Neural cell (in vitro differentiated cells): ENCODE results near the gene RNF103.

Experiments
- CTCF ChIP-seq: fragments of 450-650 bp; IDR thresholded peaks from 2 replicates; pipeline ENCODE4 v1.5.1; 2014; ENCODE audit warnings: antibody characterized with exemption, mild to moderate bottlenecking, moderate library complexity; ENCODE audit not compliant: poor library complexity, severe bottlenecking
- EP300 ChIP-seq: fragments of 450-650 bp; conservative IDR thresholded peaks from 2 replicates; pipeline ENCODE4 v1.6.1; 2014; ENCODE audit warnings: antibody characterized with exemption, mild to moderate bottlenecking, moderate library complexity; ENCODE audit not compliant: poor library complexity, severe bottlenecking
- EZH2 ChIP-seq: fragments of 200-600, 300-800 bp; shearing (Covaris generic), sonication (generic); IDR thresholded peaks from 2 replicates; pipeline ENCODE4 v1.6.1; 2014; ENCODE audit warnings: antibody characterized with exemption, low read length, borderline replicate concordance, mild to moderate bottlenecking; ENCODE audit not compliant: insufficient read depth, poor library complexity, severe bottlenecking
- RAD21 ChIP-seq: fragments of 450-650 bp; conservative IDR thresholded peaks from 2 replicates; pipeline ENCODE4 v1.6.1; 2014; ENCODE audit warnings: antibody characterized with exemption, mild to moderate bottlenecking, moderate library complexity
- TAF1 ChIP-seq: IDR thresholded peaks from 2 replicates; pipeline ENCODE4 v1.6.1; 2012; ENCODE audit warnings: low read depth
- TF ChIP-seq, protein P1 (sequence below): IDR thresholded peaks from 2 replicates; pipeline ENCODE4 v1.6.1; 2012; ENCODE audit warnings: borderline replicate concordance

- TF ChIP-seq EP300 = no peak
- TF ChIP-seq CTCF = no peak
- TF ChIP-seq RAD21 = no peak
- TF ChIP-seq EZH2 = no peak
- TF ChIP-seq, protein P1, sequence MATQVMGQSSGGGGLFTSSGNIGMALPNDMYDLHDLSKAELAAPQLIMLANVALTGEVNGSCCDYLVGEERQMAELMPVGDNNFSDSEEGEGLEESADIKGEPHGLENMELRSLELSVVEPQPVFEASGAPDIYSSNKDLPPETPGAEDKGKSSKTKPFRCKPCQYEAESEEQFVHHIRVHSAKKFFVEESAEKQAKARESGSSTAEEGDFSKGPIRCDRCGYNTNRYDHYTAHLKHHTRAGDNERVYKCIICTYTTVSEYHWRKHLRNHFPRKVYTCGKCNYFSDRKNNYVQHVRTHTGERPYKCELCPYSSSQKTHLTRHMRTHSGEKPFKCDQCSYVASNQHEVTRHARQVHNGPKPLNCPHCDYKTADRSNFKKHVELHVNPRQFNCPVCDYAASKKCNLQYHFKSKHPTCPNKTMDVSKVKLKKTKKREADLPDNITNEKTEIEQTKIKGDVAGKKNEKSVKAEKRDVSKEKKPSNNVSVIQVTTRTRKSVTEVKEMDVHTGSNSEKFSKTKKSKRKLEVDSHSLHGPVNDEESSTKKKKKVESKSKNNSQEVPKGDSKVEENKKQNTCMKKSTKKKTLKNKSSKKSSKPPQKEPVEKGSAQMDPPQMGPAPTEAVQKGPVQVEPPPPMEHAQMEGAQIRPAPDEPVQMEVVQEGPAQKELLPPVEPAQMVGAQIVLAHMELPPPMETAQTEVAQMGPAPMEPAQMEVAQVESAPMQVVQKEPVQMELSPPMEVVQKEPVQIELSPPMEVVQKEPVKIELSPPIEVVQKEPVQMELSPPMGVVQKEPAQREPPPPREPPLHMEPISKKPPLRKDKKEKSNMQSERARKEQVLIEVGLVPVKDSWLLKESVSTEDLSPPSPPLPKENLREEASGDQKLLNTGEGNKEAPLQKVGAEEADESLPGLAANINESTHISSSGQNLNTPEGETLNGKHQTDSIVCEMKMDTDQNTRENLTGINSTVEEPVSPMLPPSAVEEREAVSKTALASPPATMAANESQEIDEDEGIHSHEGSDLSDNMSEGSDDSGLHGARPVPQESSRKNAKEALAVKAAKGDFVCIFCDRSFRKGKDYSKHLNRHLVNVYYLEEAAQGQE = no peak
- no peak for TF ChIP-seq TAF1
These were observed 37.7 kb upstream of the RNF103 start for GRCh38 chr2:86661333-86661732.
